B cell (primary cell): Measurements from ENCODE around the gene SCN8A.

Experiments used
- EZH2 ChIP-seq: IDR thresholded peaks from 2 replicates; pipeline ENCODE4 v1.6.1; 2012; ENCODE audit warnings: borderline replicate concordance, low read depth, mild to moderate bottlenecking, moderate library complexity, low read length; ENCODE audit not compliant: insufficient read depth, poor library complexity, severe bottlenecking
- TF ChIP-seq, protein P1 (sequence below): fragments of 200-600 bp; IDR thresholded peaks from one replicate; pipeline ENCODE4 v1.8.0; 2022; ENCODE audit warnings: antibody characterized with exemption, mild to moderate bottlenecking

DNA sequence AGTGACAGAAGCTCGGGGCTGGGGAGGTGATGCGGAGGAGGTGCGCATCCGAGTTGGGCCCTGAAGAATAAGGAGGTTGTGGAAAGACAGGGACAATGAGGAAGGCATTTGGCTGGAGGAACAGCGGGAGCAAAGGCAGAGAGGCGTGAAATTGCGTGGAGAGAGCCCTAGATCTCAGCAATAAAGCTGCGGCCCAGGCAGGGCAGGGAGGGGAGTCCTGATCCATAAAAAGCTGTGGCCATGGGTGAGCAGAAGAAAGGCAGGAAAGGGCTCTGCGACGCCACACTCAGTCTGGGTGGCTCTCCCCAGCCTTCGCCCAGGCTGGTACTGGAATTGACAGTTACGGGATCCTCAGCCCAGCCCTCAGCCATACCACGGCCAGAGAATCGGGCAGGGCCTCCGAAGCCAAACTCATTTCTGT, 255.2 kb downstream of the SCN8A start:
- TF ChIP-seq, protein P1, sequence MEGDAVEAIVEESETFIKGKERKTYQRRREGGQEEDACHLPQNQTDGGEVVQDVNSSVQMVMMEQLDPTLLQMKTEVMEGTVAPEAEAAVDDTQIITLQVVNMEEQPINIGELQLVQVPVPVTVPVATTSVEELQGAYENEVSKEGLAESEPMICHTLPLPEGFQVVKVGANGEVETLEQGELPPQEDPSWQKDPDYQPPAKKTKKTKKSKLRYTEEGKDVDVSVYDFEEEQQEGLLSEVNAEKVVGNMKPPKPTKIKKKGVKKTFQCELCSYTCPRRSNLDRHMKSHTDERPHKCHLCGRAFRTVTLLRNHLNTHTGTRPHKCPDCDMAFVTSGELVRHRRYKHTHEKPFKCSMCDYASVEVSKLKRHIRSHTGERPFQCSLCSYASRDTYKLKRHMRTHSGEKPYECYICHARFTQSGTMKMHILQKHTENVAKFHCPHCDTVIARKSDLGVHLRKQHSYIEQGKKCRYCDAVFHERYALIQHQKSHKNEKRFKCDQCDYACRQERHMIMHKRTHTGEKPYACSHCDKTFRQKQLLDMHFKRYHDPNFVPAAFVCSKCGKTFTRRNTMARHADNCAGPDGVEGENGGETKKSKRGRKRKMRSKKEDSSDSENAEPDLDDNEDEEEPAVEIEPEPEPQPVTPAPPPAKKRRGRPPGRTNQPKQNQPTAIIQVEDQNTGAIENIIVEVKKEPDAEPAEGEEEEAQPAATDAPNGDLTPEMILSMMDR: no peak
- TF ChIP-seq EZH2: no peak
